Thoracic aorta (tissue), 2 donors: ENCODE results near the gene THEMIS. TPM values are rescaled to one million over a fixed set of nuclear protein-coding genes. Genes with fewer than 3 reads are reported as not detected.

Source experiments
- ATAC-seq: fragments of 150-250 bp; one replicate; pipeline ENCODE4 v1.8.0; 2017; ENCODE audit warnings: low read depth; ENCODE audit not compliant: insufficient number of reproducible peaks, low FRiP score
- DNase-seq: peaks from one replicate; pipeline ENCODE4 v3.0.0-alpha.2; 2020; ENCODE audit warnings: low spot score
- H3K27ac ChIP-seq, 2 donors: fragments of 200-600 bp; sonication (generic); 1 replicate in 1 of 2; 2 replicates in 1 of 2; pipeline ENCODE4 v1.5.1; 2016; ENCODE audit warnings: mild to moderate bottlenecking in 2 of 2, moderate library complexity in 2 of 2
- H3K27me3 ChIP-seq: fragments of 200-600 bp; sonication (generic); replicated peaks from 2 replicates; pipeline ENCODE4 v1.6.0; 2016; ENCODE audit warnings: mild to moderate bottlenecking; ENCODE audit not compliant: insufficient read depth
- H3K36me3 ChIP-seq: fragments of 200-600 bp; sonication (generic); one replicate; pipeline ENCODE4 v1.5.1; 2016
- H3K4me1 ChIP-seq, 2 donors: fragments of 200-600 bp; sonication (generic); 1 replicate in 1 of 2; 2 replicates in 1 of 2; pipeline versions ENCODE4 v1.5.1 to v1.6.0; 2016; ENCODE audit warnings: low read depth in 2 of 2, mild to moderate bottlenecking in 1 of 2; ENCODE audit not compliant: control insufficient read depth in 1 of 2
- H3K4me3 ChIP-seq: fragments of 200-600 bp; sonication (generic); 2 replicates; pipeline ENCODE4 v1.5.1; 2016; ENCODE audit warnings: mild to moderate bottlenecking
- H3K9me3 ChIP-seq: fragments of 200-600 bp; sonication (generic); 2 replicates; pipeline ENCODE4 v1.5.1; 2016
- CTCF ChIP-seq: fragments of 200-600 bp; sonication (generic); IDR thresholded peaks from one replicate; pipeline ENCODE4 v1.5.1; 2019; ENCODE audit warnings: antibody characterized with exemption
- total RNA-seq, 2 donors: library from RNA; depleted of rRNA; stranded (reverse); fragments of >200 nt; gene quantifications; one replicate each; pipeline versions ENCODE4 v1.1.0 to v1.2.3, GENCODE V29; 2016

The THEMIS gene
- total RNA-seq, 2 donors from 2014 or later: 1.6 to 1.9 TPM

- DNase-seq (no peak), ATAC-seq (no peak)
- Histone ChIP-seq H3K36me3 (no peaks in the 10 kb centered on the region), H3K4me3 (no peak overlapping the region), H3K4me1 (no peaks in the 10 kb centered on the region), H3K9me3 (no peaks in the 10 kb centered on the region), H3K27ac (no peak overlapping the region), H3K27me3 (no peaks in the 10 kb centered on the region)
- TF ChIP-seq CTCF: no peak
Measured at GRCh38 chr6:127939442-127940066, 38.7 kb upstream of the THEMIS start.

GRCh38 chr6:127938701-127939100 is 37.8 kb upstream of the THEMIS start:
- no peaks in the 10 kb centered on the region for H3K4me1 ChIP-seq
- ATAC-seq: no peak
- no peak for TF ChIP-seq CTCF
- no peaks in the 10 kb centered on the region for H3K9me3 ChIP-seq
- no peak overlapping the region for H3K27ac ChIP-seq
- H3K27me3 ChIP-seq: no peaks in the 10 kb centered on the region
- no peaks in the 10 kb centered on the region for H3K36me3 ChIP-seq
- no peak for DNase-seq
- no peak overlapping the region for H3K4me3 ChIP-seq

GRCh38 chr6:127937747-127938146 is 36.9 kb upstream of the THEMIS start:
- TF ChIP-seq CTCF: no peak
- no peak for ATAC-seq
- DNase-seq: no peak

GRCh38 chr6:127937102-127937501 is 36.2 kb upstream of the THEMIS start:
- Histone ChIP-seq H3K36me3 (no peaks in the 10 kb centered on the region), H3K27me3 (no peaks in the 10 kb centered on the region), H3K9me3 (peaks cover 6% of the 10 kb centered on the region), H3K4me1 (no peaks in the 10 kb centered on the region), H3K4me3 (no peak overlapping the region), H3K27ac (no peak overlapping the region)
- DNase-seq: no peak
- TF ChIP-seq CTCF: no peak
- no peak for ATAC-seq

More at GRCh38 chr6:127937747-127938146, 36.9 kb upstream of the THEMIS start:
- Histone ChIP-seq H3K27ac (no peak overlapping the region), H3K9me3 (peaks cover 3% of the 10 kb centered on the region), H3K4me1 (no peaks in the 10 kb centered on the region), H3K4me3 (no peak overlapping the region), H3K36me3 (no peaks in the 10 kb centered on the region), H3K27me3 (no peaks in the 10 kb centered on the region)

GRCh38 chr6:127934956-127935355 is 34.1 kb upstream of the THEMIS start:
- no peak overlapping the region for H3K4me3 ChIP-seq
- no peaks in the 10 kb centered on the region for H3K36me3 ChIP-seq
- H3K27me3 ChIP-seq: no peaks in the 10 kb centered on the region
- DNase-seq (no peak), ATAC-seq (no peak)
- no peak for TF ChIP-seq CTCF
- H3K27ac ChIP-seq: no peak overlapping the region
- no peaks in the 10 kb centered on the region for H3K4me1 ChIP-seq
- H3K9me3 ChIP-seq: peaks cover 6% of the 10 kb centered on the region
